MCF 10A (cell line): ENCODE measurements around the gene LCOR. TPM values are rescaled to one million over a fixed set of nuclear protein-coding genes. Genes with fewer than 3 reads are reported as not detected.

Experiments
- BruUV-seq: library from RNA; stranded (reverse); fragments of 400-500 nt; replicated peaks from 2 replicates; lab custom pipeline; 2021; lab: Mats Ljungman, UMichigan
- CTCF ChIA-PET: fragments of 300-600 bp; sonication (Branson Sonifier 250); formaldehyde crosslinking; extraction: SDS; loops from one replicate; lab custom pipeline; 2021; ENCODE audit warnings: antibody characterized with exemption, inconsistent platforms; lab: Yijun Ruan, JAX
- POLR2A ChIA-PET: fragments of 300-600, 350-650 bp; sonication (Branson Sonifier 250); formaldehyde crosslinking; extraction: SDS; loops from one replicate; lab custom pipeline; 2020; ENCODE audit warnings: antibody characterized with exemption, inconsistent platforms; lab: Yijun Ruan, JAX
- DNase-seq: peaks from one replicate; pipeline ENCODE4 v3.0.0-alpha.2; 2018; ENCODE audit not compliant: unreplicated experiment
- H3K27ac Mint-ChIP-seq: one replicate; pipeline ENCODE4 v1.8.0; 2022; ENCODE audit warnings: mild to moderate bottlenecking, low read depth, mixed read lengths; ENCODE audit not compliant: unreplicated experiment
- H3K27me3 Mint-ChIP-seq: one replicate; pipeline ENCODE4 v1.8.0; 2022; ENCODE audit warnings: mixed read lengths; ENCODE audit not compliant: insufficient read depth, unreplicated experiment
- H3K36me3 Mint-ChIP-seq: one replicate; pipeline ENCODE4 v1.8.0; 2022; ENCODE audit warnings: mild to moderate bottlenecking, moderate library complexity, mixed read lengths; ENCODE audit not compliant: insufficient read depth, unreplicated experiment
- H3K4me1 Mint-ChIP-seq: one replicate; pipeline ENCODE4 v1.8.0; 2022; ENCODE audit warnings: mixed read lengths; ENCODE audit not compliant: insufficient read depth, unreplicated experiment
- H3K4me3 Mint-ChIP-seq: one replicate; pipeline ENCODE4 v1.8.0; 2022; ENCODE audit warnings: mild to moderate bottlenecking, moderate library complexity, mixed read lengths; ENCODE audit not compliant: unreplicated experiment
- H3K9me3 Mint-ChIP-seq: one replicate; pipeline ENCODE4 v1.8.0; 2022; ENCODE audit warnings: mixed read lengths; ENCODE audit not compliant: unreplicated experiment
- intact Hi-C: fragments of 100-400 bp; cut with micrococcal nuclease; formaldehyde crosslinking; loops from 2 replicates; pipeline ENCODE4 v1.14.1; 2022
- total RNA-seq: library from RNA; stranded (reverse); gene quantifications from 2 replicates; pipeline ENCODE4 v1.2.3, GENCODE V29; 2022
- TF ChIP-seq, protein P1 (sequence below): fragments of 200-600 bp; IDR thresholded peaks from one replicate; pipeline ENCODE4 v1.8.0; 2022; ENCODE audit warnings: antibody characterized with exemption, mild to moderate bottlenecking; ENCODE audit not compliant: unreplicated experiment

LCOR gene
- total RNA-seq, 1 experiment from 2014 or later, result 40.4 TPM

DNA sequence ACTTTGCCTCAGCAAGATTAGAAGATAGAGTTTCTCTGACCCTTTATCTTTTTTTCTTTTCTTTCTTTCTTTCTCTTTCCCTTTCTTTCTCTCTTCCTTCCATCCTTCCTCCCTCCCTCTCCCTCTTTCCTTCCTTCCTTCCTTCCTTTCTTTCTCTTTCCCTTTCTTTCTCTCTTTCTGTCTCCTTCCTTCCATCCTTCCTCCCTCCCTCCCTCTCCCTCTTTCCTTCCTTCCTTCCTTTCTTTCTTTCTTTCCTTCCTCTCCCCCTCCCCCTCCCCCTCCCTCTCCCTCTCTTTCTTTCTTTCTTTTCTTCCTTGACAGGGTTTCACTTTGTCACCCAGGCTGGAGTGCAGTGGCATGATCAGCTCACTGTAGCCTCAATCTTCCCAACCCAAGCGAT is 40.2 kb upstream of the LCOR start:
- CTCF ChIA-PET, result interaction anchor here (2.1 to 2.9 kb wide), 2 partner anchors 13 to 35 kb away, joined by 5 to 17 read pairs; no protein-coding TSS in a partner anchor
- Mint-ChIP-seq H3K27me3 (peaks cover 23% of the 10 kb centered on the region), H3K27ac (no peak overlapping the region), H3K4me3 (no peak overlapping the region), H3K4me1 (peaks cover 6% of the 10 kb centered on the region), H3K9me3 (no peaks in the 10 kb centered on the region), H3K36me3 (peaks cover 5% of the 10 kb centered on the region)
- DNase-seq, result no peak
- POLR2A ChIA-PET, result no interaction called here
- BruUV-seq, result no TSS peak
- TF ChIP-seq, protein P1, sequence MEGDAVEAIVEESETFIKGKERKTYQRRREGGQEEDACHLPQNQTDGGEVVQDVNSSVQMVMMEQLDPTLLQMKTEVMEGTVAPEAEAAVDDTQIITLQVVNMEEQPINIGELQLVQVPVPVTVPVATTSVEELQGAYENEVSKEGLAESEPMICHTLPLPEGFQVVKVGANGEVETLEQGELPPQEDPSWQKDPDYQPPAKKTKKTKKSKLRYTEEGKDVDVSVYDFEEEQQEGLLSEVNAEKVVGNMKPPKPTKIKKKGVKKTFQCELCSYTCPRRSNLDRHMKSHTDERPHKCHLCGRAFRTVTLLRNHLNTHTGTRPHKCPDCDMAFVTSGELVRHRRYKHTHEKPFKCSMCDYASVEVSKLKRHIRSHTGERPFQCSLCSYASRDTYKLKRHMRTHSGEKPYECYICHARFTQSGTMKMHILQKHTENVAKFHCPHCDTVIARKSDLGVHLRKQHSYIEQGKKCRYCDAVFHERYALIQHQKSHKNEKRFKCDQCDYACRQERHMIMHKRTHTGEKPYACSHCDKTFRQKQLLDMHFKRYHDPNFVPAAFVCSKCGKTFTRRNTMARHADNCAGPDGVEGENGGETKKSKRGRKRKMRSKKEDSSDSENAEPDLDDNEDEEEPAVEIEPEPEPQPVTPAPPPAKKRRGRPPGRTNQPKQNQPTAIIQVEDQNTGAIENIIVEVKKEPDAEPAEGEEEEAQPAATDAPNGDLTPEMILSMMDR, result no peak
- intact Hi-C loops, result no loop called here

GRCh38 chr10:96794836-96795733 is 37.0 kb upstream of the LCOR start:
- H3K27me3 Mint-ChIP-seq, result peaks cover 23% of the 10 kb centered on the region
- H3K27ac Mint-ChIP-seq, result no peak overlapping the region
- POLR2A ChIA-PET, result no interaction called here
- no peak overlapping the region for H3K4me3 Mint-ChIP-seq
- no peak for DNase-seq
- no peaks in the 10 kb centered on the region for H3K9me3 Mint-ChIP-seq
- TF ChIP-seq, protein P1, result no peak
- no peaks in the 10 kb centered on the region for H3K36me3 Mint-ChIP-seq
- CTCF ChIA-PET, result interaction anchor here (1.1 to 1.2 kb wide), 2 partner anchors 10 to 156 kb away, joined by 3 read pairs; no protein-coding TSS in a partner anchor
- BruUV-seq, result no TSS peak
- intact Hi-C loops, result no loop called here
- H3K4me1 Mint-ChIP-seq, result peaks cover 6% of the 10 kb centered on the region

GRCh38 chr10:96797485-96797884 is 34.6 kb upstream of the LCOR start:
- Mint-ChIP-seq H3K9me3 (peaks cover 2% of the 10 kb centered on the region), H3K4me1 (peaks cover 6% of the 10 kb centered on the region), H3K27ac (no peak overlapping the region), H3K4me3 (no peak overlapping the region), H3K27me3 (peaks cover 6% of the 10 kb centered on the region), H3K36me3 (no peaks in the 10 kb centered on the region)
- intact Hi-C loops, result no loop called here
- TF ChIP-seq, protein P1, result no peak
- BruUV-seq, result no TSS peak
- ChIA-PET CTCF (interaction anchor here (1.0 kb wide), 1 partner anchor 413 kb away, joined by 6 read pairs; no protein-coding TSS in a partner anchor), POLR2A (no interaction called here)
- no peak for DNase-seq

- no peak for DNase-seq
- ChIA-PET CTCF (interaction anchor here (0.6 to 1.1 kb wide), 5 partner anchors 14 to 431 kb away, joined by 3 read pairs; no protein-coding TSS in a partner anchor), POLR2A (no interaction called here)
- no TSS peak for BruUV-seq
- no peaks in the 10 kb centered on the region for H3K36me3 Mint-ChIP-seq
- intact Hi-C loops, result no loop called here
- no peak overlapping the region for H3K27ac Mint-ChIP-seq
- H3K9me3 Mint-ChIP-seq, result peaks cover 9% of the 10 kb centered on the region
- no peaks in the 10 kb centered on the region for H3K4me1 Mint-ChIP-seq
- no peak overlapping the region for H3K4me3 Mint-ChIP-seq
- peaks cover 24% of the 10 kb centered on the region for H3K27me3 Mint-ChIP-seq
- TF ChIP-seq, protein P1, result no peak
Observed at GRCh38 chr10:96803288-96803664, 28.8 kb upstream of the LCOR start.
